Stimulated activated CD4-positive, alpha-beta T cell treated with anti-CD3 and anti-CD28 coated beads, Interleukin-12 subunit alpha, Interleukin-12 subunit beta, amount 100 ng/mL, for 48 hours (primary cell): ENCODE results near the gene ADAP2.
"Not testable (repeated sequence)": the region's sequence is repeated elsewhere in the genome, so short reads cannot be mapped to it uniquely, and the experiment has no call there.

Experiments
- DNase-seq, 3 donors: peaks; one replicate each; pipeline ENCODE4 v3.0.0-alpha.2; 2020; ENCODE audit warnings: low read depth in 2 of 3, low spot score in 1 of 3

The ADAP2 gene

GRCh38 chr17:30921544-30922196 is at the start of gene ADAP2:
Gene ADAP2, plus strand, starts transcription at chr17:30921945. Its CDS starts 70 bp downstream, at chr17:30922015.
- DNase-seq = no peak

- DNase-seq = no peak
These were observed 35.6 kb upstream of the ADAP2 start for GRCh38 chr17:30886187-30886586.

GRCh38 chr17:30894236-30894635 is 27.5 kb upstream of the ADAP2 start:
- no peak for DNase-seq

GRCh38 chr17:30897311-30897710 is 24.4 kb upstream of the ADAP2 start:
- no peak for DNase-seq

GRCh38 chr17:30905742-30906100 is 16.0 kb upstream of the ADAP2 start:
- no peak for DNase-seq

GRCh38 chr17:30906101-30906911 is 15.4 kb upstream of the ADAP2 start, which contains the start of gene TEFM:
Gene TEFM, minus strand, starts transcription at chr17:30906238. Its CDS starts 40 bp downstream, at chr17:30906198.
- DNase-seq = peak; percentile 87 to 95 (median 88)

GRCh38 chr17:30908717-30909420 is 12.9 kb upstream of the ADAP2 start:
- DNase-seq = no peak

- DNase-seq = not testable (repeated sequence)
These were observed 11.6 kb upstream of the ADAP2 start for GRCh38 chr17:30910151-30910550.

GRCh38 chr17:30913955-30914354 is 7.8 kb upstream of the ADAP2 start:
- DNase-seq = no peak

GRCh38 chr17:30915833-30916611 is 5.7 kb upstream of the ADAP2 start:
- no peak for DNase-seq

- DNase-seq = no peak
These were observed 4.7 kb upstream of the ADAP2 start for GRCh38 chr17:30917050-30917449.

GRCh38 chr17:30920282-30920681 is 1.5 kb upstream of the ADAP2 start:
- no peak for DNase-seq

- no peak for DNase-seq
These were observed 832 bp upstream of the ADAP2 start for GRCh38 chr17:30920683-30921543.

GRCh38 chr17:30922235-30923030 is 688 bp downstream of the ADAP2 start:
- DNase-seq = no peak

GRCh38 chr17:30924341-30924740 is 2.6 kb downstream of the ADAP2 start:
- no peak for DNase-seq

- DNase-seq = no peak
These were observed 4.8 kb downstream of the ADAP2 start for GRCh38 chr17:30926516-30926915.

GRCh38 chr17:30927756-30928155 is 6.0 kb downstream of the ADAP2 start:
- no peak for DNase-seq

- DNase-seq = no peak
These were observed 6.8 kb downstream of the ADAP2 start for GRCh38 chr17:30928584-30928983.

- no peak for DNase-seq
These were observed 7.4 kb downstream of the ADAP2 start for GRCh38 chr17:30929081-30929633.
